Astrocyte (in vitro differentiated cells and primary cell): Measurements from ENCODE around the gene SEC14L3. TPM values are rescaled to one million over a fixed set of nuclear protein-coding genes. Genes with fewer than 3 reads are reported as not detected.

Experiments
- DNase-seq: peaks from one replicate; pipeline ENCODE4 v3.0.0-alpha.2; 2010; ENCODE audit warnings: low read depth
- FAIRE-seq: peaks from 2 replicates; lab custom pipeline; 2011; peaks lifted over from hg19 to GRCh38; lab: Jason Lieb, UNC
- H2AFZ ChIP-seq: 2 replicates; pipeline ENCODE4 v1.6.0; 2012; ENCODE audit warnings: low read depth, low read length, inconsistent platforms
- H3K27ac ChIP-seq: 2 replicates; pipeline ENCODE4 v1.5.1; 2011; ENCODE audit warnings: low read depth, low read length, inconsistent platforms
- H3K27me3 ChIP-seq: 2 replicates; pipeline ENCODE4 v1.6.0; 2011; ENCODE audit warnings: low read length, inconsistent platforms; ENCODE audit not compliant: insufficient read depth
- H3K36me3 ChIP-seq: 2 replicates; pipeline ENCODE4 v1.5.1; 2011; ENCODE audit warnings: low read length, inconsistent platforms; ENCODE audit not compliant: insufficient read depth
- H3K4me1 ChIP-seq: 2 replicates; pipeline ENCODE4 v1.5.1; 2011; ENCODE audit warnings: low read length, inconsistent platforms; ENCODE audit not compliant: insufficient read depth
- H3K4me2 ChIP-seq: 2 replicates; pipeline ENCODE4 v1.6.0; 2012; ENCODE audit warnings: low read length, inconsistent platforms
- H3K4me3 ChIP-seq: 2 replicates; pipeline ENCODE4 v1.5.1; 2011; ENCODE audit warnings: low read depth, mild to moderate bottlenecking, low read length, inconsistent platforms; ENCODE audit not compliant: insufficient read depth
- H3K79me2 ChIP-seq: 2 replicates; pipeline ENCODE4 v1.6.0; 2012; ENCODE audit warnings: mild to moderate bottlenecking, low read length, inconsistent platforms; ENCODE audit not compliant: insufficient read depth
- H3K9ac ChIP-seq: 2 replicates; pipeline ENCODE4 v1.6.0; 2012; ENCODE audit warnings: mild to moderate bottlenecking, low read length, inconsistent platforms
- H3K9me3 ChIP-seq: 2 replicates; pipeline ENCODE4 v1.5.1; 2012; ENCODE audit warnings: low read depth, mild to moderate bottlenecking, low read length, inconsistent platforms; ENCODE audit not compliant: insufficient read depth
- H4K20me1 ChIP-seq: 2 replicates; pipeline ENCODE4 v1.6.0; 2012; ENCODE audit warnings: low read length, inconsistent platforms; ENCODE audit not compliant: insufficient read depth
- H3K27ac Mint-ChIP-seq: one replicate; pipeline ENCODE4 v1.8.0; 2021; ENCODE audit warnings: mild to moderate bottlenecking, mixed read lengths; ENCODE audit not compliant: unreplicated experiment
- H3K27me3 Mint-ChIP-seq: one replicate; pipeline ENCODE4 v1.8.0; 2021; ENCODE audit warnings: low read depth, mixed read lengths; ENCODE audit not compliant: unreplicated experiment
- H3K36me3 Mint-ChIP-seq: one replicate; pipeline ENCODE4 v1.8.0; 2021; ENCODE audit warnings: low read depth, mixed read lengths; ENCODE audit not compliant: unreplicated experiment
- H3K4me1 Mint-ChIP-seq: one replicate; pipeline ENCODE4 v1.8.0; 2021; ENCODE audit warnings: low read depth, mixed read lengths; ENCODE audit not compliant: unreplicated experiment
- H3K4me3 Mint-ChIP-seq: one replicate; pipeline ENCODE4 v1.8.0; 2021; ENCODE audit warnings: mild to moderate bottlenecking, moderate library complexity, mixed read lengths; ENCODE audit not compliant: unreplicated experiment
- H3K9me3 Mint-ChIP-seq: one replicate; pipeline ENCODE4 v1.8.0; 2021; ENCODE audit warnings: mild to moderate bottlenecking, mixed read lengths; ENCODE audit not compliant: unreplicated experiment
- CTCF ChIP-seq: IDR thresholded peaks from 2 replicates; pipeline ENCODE4 v1.5.1; 2011; ENCODE audit warnings: low read depth, mild to moderate bottlenecking, inconsistent platforms, low read length, moderate library complexity; ENCODE audit not compliant: insufficient read depth
- EZH2 ChIP-seq: IDR thresholded peaks from 2 replicates; pipeline ENCODE4 v1.6.1; 2012; ENCODE audit warnings: mild to moderate bottlenecking, low read length, inconsistent platforms; ENCODE audit not compliant: insufficient read depth
- total RNA-seq: library from RNA; stranded (reverse); gene quantifications from 2 replicates; pipeline ENCODE4 v1.2.1, GENCODE V29; 2021

The SEC14L3 gene
- total RNA-seq, 1 donor from 2014 or later, result not detected

DNA sequence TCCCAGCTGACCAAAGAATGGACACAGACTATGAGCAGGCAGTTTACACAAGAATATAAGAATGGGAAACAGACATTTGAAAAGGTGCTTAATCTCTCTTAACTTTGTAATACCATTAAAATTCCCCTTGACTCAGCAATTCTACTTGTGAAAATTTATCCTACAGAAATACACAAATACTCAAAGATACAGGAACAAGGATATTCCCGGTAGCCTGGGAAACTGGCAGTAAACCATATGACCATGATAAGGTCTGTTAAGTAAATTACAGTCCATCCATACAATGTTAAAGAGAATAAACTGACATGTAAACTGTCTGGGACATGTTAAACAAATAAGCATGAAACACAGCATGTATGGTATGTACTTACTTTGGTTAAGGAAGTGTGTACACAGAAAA is 55.0 kb downstream of the SEC14L3 start:
- no peak for FAIRE-seq
- peaks cover 21% of the 10 kb centered on the region for H3K4me1 Mint-ChIP-seq

DNA sequence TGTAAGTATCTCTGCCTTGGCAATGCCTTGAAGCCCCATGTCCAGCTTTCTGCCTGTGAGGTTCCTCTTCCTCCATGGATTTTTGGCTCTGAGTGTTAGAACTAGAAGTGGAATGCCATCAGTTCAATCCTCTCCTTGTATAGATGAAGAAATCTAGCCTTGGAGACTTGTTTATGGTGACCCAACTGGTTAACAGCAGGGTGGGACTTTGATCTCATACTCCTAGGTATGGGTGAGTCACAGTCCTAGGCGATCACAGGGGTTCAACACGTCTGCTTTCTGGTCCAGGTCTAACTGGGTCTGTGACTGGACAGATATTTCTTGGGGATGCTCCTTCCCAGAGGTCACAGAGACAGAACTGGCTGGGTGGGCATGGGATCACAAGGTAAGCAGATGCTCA is 55.4 kb downstream of the SEC14L3 start:
- Mint-ChIP-seq H3K4me1 (peaks cover 16% of the 10 kb centered on the region), H3K4me3 (no peak overlapping the region), H3K27me3 (no peaks in the 10 kb centered on the region), H3K36me3 (peaks cover 26% of the 10 kb centered on the region), H3K9me3 (no peaks in the 10 kb centered on the region), H3K27ac (peak overlapping the region; percentile 34)
- Histone ChIP-seq H2AFZ (no peak overlapping the region), H3K9me3 (no peaks in the 10 kb centered on the region), H4K20me1 (no peaks in the 10 kb centered on the region), H3K27ac (no peak overlapping the region), H3K9ac (no peak overlapping the region), H3K79me2 (peaks cover 10% of the 10 kb centered on the region), H3K4me2 (no peak overlapping the region), H3K4me3 (no peak overlapping the region), H3K4me1 (peaks cover 15% of the 10 kb centered on the region), H3K36me3 (peaks cover 51% of the 10 kb centered on the region), H3K27me3 (no peaks in the 10 kb centered on the region)
- no peak for TF ChIP-seq EZH2
- TF ChIP-seq CTCF, result no peak
- FAIRE-seq, result no peak
- no peak for DNase-seq

More for the DNA sequence above, 55.0 kb downstream of the SEC14L3 start:
- H2AFZ ChIP-seq, result no peak overlapping the region
- no peaks in the 10 kb centered on the region for H3K27me3 Mint-ChIP-seq
- no peak overlapping the region for H3K4me2 ChIP-seq
- no peak overlapping the region for H3K27ac ChIP-seq
- TF ChIP-seq EZH2, result no peak
- TF ChIP-seq CTCF, result no peak
- no peaks in the 10 kb centered on the region for H3K9me3 ChIP-seq
- no peaks in the 10 kb centered on the region for H4K20me1 ChIP-seq
- peaks cover 24% of the 10 kb centered on the region for H3K36me3 Mint-ChIP-seq
- peaks cover 19% of the 10 kb centered on the region for H3K4me1 ChIP-seq
- no peaks in the 10 kb centered on the region for H3K9me3 Mint-ChIP-seq
- no peaks in the 10 kb centered on the region for H3K27me3 ChIP-seq
- no peak for DNase-seq
- H3K27ac Mint-ChIP-seq, result peak overlapping the region; percentile 34
- H3K79me2 ChIP-seq, result peaks cover 8% of the 10 kb centered on the region
- peaks cover 51% of the 10 kb centered on the region for H3K36me3 ChIP-seq
- no peak overlapping the region for H3K4me3 Mint-ChIP-seq
- H3K9ac ChIP-seq, result no peak overlapping the region
- H3K4me3 ChIP-seq, result no peak overlapping the region

DNA sequence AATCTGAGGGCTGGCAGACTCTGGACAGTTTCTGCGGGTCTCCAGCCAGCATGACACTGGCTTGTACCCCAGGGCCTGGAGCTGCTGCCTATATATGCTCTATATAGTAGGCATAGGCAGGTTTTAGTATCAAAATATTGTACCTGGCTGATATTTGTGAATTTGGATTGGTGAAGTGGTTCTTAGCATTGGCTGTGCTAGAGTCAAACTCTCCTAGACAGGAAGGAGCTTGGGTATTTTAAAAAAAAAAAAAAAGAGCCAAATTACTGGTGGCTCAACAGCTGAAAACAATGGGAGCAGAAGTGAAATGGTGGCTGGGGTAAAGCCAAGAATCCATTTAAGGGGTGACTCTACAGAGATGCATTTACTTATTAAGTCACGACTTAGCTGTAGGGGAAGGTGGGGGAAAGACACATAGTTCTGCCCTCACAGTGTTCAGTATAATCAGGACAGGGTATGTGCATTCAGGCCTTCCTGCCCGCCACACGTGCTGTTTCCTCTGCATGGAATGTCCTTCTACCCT is 57.2 kb downstream of the SEC14L3 start:
- H3K4me3 Mint-ChIP-seq, result no peak overlapping the region
- Histone ChIP-seq H3K9ac (no peak overlapping the region), H3K4me2 (no peak overlapping the region), H3K9me3 (no peaks in the 10 kb centered on the region), H3K36me3 (peaks cover 61% of the 10 kb centered on the region), H3K27ac (no peak overlapping the region), H3K4me1 (no peaks in the 10 kb centered on the region), H3K4me3 (no peak overlapping the region), H2AFZ (no peak overlapping the region), H3K27me3 (no peaks in the 10 kb centered on the region), H3K79me2 (peaks cover 10% of the 10 kb centered on the region), H4K20me1 (no peaks in the 10 kb centered on the region)
- peaks cover 2% of the 10 kb centered on the region for H3K4me1 Mint-ChIP-seq
- H3K27ac Mint-ChIP-seq, result no peak overlapping the region
- H3K27me3 Mint-ChIP-seq, result no peaks in the 10 kb centered on the region
- no peaks in the 10 kb centered on the region for H3K9me3 Mint-ChIP-seq
- TF ChIP-seq EZH2 (no peak), CTCF (no peak)
- DNase-seq (no peak), FAIRE-seq (no peak)
- peaks cover 30% of the 10 kb centered on the region for H3K36me3 Mint-ChIP-seq
